HepG2 (cell line): ENCODE data around the gene MNAT1.

Source experiments
- CTCF ChIP-seq: sonication (generic); formaldehyde crosslinking; IDR thresholded peaks from 2 replicates; pipeline ENCODE4 v1.5.0; 2020; ENCODE audit warnings: mild to moderate bottlenecking, missing genetic modification reagents, moderate library complexity
- IKZF4 ChIP-seq: sonication (generic); formaldehyde crosslinking; IDR thresholded peaks from 2 replicates; pipeline ENCODE4 v1.5.1; 2020; ENCODE audit warnings: borderline replicate concordance, mild to moderate bottlenecking, low read depth, missing genetic modification reagents; ENCODE audit errors: not compliant biosample characterization
- IRF9 ChIP-seq: sonication (generic); formaldehyde crosslinking; IDR thresholded peaks from 2 replicates; pipeline ENCODE4 v1.8.0; 2022; ENCODE audit warnings: missing genetic modification reagents, mild to moderate bottlenecking, borderline replicate concordance
- MATR3 ChIP-seq: sonication (generic); formaldehyde crosslinking; IDR thresholded peaks from 2 replicates; pipeline ENCODE4 v1.4.0; 2020; ENCODE audit warnings: missing genetic modification reagents
- MAX ChIP-seq: IDR thresholded peaks from 2 replicates; pipeline ENCODE4 v1.6.1; 2012; ENCODE audit warnings: inconsistent platforms
- PATZ1 ChIP-seq: sonication (generic); formaldehyde crosslinking; IDR thresholded peaks from 2 replicates; pipeline ENCODE4 v1.4.0; 2020; ENCODE audit warnings: missing genetic modification reagents
- POLR2A ChIP-seq, 2 experiments: IDR thresholded peaks; 2 replicates each; pipeline ENCODE4 v1.6.1; 2011; ENCODE audit warnings: low read depth in 2 of 2, low read length in 2 of 2, mild to moderate bottlenecking in 1 of 2, moderate library complexity in 1 of 2; ENCODE audit not compliant: insufficient read depth in 1 of 2
- REPIN1 ChIP-seq: sonication (generic); formaldehyde crosslinking; IDR thresholded peaks from 2 replicates; pipeline ENCODE4 v1.8.0; 2022; ENCODE audit warnings: missing genetic modification reagents, low read depth, mild to moderate bottlenecking, borderline replicate concordance
- SMAD1 ChIP-seq: sonication (generic); formaldehyde crosslinking; IDR thresholded peaks from 2 replicates; pipeline ENCODE4 v1.4.0; 2020; ENCODE audit warnings: missing genetic modification reagents, low read depth, mild to moderate bottlenecking, borderline replicate concordance
- ZNF407 ChIP-seq: sonication (generic); formaldehyde crosslinking; IDR thresholded peaks from one replicate; pipeline ENCODE4 v1.5.1; 2020; ENCODE audit warnings: mild to moderate bottlenecking, missing genetic modification reagents; ENCODE audit errors: not compliant biosample characterization
- ZNF431 ChIP-seq: sonication (generic); formaldehyde crosslinking; IDR thresholded peaks from 2 replicates; pipeline ENCODE4 v1.9.0; 2022; ENCODE audit warnings: missing genetic modification reagents, low read depth, mild to moderate bottlenecking, borderline replicate concordance
- ZNF609 ChIP-seq: sonication (generic); formaldehyde crosslinking; IDR thresholded peaks from 2 replicates; pipeline ENCODE4 v1.4.0; 2020; ENCODE audit warnings: mild to moderate bottlenecking, missing genetic modification reagents, borderline replicate concordance
- ZNF746 ChIP-seq: sonication (generic); formaldehyde crosslinking; IDR thresholded peaks from 2 replicates; pipeline ENCODE4 v1.8.0; 2022; ENCODE audit warnings: mild to moderate bottlenecking, missing genetic modification reagents

GRCh38 chr14:60964904-60965303 lies 230.3 kb downstream of the MNAT1 start:
- TF ChIP-seq ZNF746 (CRISPR knock-in tag): no peak
- TF ChIP-seq MATR3: no peak
- no peak for TF ChIP-seq PATZ1
- TF ChIP-seq ZNF609 (CRISPR knock-in tag): no peak
- no peak for TF ChIP-seq IKZF4 (CRISPR knock-in tag)
- TF ChIP-seq SMAD1 (CRISPR knock-in tag): no peak
- TF ChIP-seq IRF9 (CRISPR knock-in tag): no peak
- no peak for TF ChIP-seq CTCF
- TF ChIP-seq ZNF431: no peak
- TF ChIP-seq POLR2A (IDR thresholded peaks at IDR 0.05; ENCODE audit: insufficient read depth in 1 of 2, low read depth in 2 of 2, low read length in 2 of 2): no peak
- TF ChIP-seq MAX: no peak
- no peak for TF ChIP-seq ZNF407 (CRISPR knock-in tag)
- TF ChIP-seq REPIN1 (CRISPR knock-in tag): no peak
